DMS 273 (cell line): ENCODE results near the gene MED20.

ENCODE experiments used
- DNase-seq: peaks from one replicate; lab custom pipeline; 2025; ENCODE audit not compliant: unreplicated experiment; lab: John Stamatoyannopoulos, UW

MED20 gene

GRCh38 chr6:41914869-41915530 is 5.9 kb downstream of the MED20 start:
- DNase-seq, result no peak

- DNase-seq, result no peak
Measured at GRCh38 chr6:41914343-41914742, 6.6 kb downstream of the MED20 start.

DNA sequence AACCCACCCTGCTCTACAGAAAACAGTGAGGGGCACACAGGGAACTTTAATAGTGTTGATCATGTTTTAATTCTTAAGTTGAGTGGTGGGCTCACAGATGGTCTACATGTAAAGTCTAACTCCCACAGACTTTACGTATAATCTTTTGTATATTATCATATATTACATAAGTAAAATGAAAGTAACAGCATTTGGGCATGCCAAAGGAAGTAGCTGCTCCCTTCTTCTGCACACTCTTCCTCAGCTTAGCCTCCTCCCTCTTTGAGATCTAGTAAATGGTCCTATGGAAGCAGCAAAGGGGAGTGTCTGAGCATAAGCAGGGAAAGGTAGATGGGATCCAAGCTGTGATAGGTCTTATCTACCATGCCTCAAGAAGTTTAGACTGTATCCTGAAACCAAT is 11.2 kb downstream of the MED20 start:
- no peak for DNase-seq

DNA sequence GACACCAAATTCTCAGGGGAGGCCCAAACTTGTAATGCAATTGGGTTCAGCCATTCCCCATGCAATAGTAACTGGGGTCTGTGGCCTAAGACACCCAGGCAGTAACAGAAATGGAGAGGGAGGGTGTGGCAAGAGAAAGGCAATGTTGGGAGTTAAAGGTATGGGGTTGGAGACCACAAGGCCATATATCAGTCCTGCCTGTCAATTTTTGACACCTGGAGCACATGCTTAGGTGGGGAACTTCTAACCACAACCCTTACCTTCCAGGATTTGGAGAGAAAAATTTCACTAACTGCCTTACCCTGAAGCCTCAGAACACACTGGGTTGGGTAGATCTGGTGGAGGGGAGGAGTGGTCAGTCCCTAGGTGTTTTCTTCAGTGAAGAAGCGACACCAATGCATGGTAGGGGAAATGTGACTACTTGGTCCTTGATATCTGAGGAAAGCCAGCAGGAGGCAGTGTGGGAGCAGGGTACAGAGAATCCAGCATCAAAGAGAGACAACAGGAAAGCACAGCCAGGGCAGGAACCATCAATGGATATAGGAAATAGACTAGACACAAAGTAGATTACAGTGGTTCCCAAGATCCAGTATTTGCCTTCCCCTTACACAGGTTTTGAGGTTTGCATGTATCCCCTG is 18.9 kb downstream of the MED20 start:
- DNase-seq, result peak; percentile 48

DNA sequence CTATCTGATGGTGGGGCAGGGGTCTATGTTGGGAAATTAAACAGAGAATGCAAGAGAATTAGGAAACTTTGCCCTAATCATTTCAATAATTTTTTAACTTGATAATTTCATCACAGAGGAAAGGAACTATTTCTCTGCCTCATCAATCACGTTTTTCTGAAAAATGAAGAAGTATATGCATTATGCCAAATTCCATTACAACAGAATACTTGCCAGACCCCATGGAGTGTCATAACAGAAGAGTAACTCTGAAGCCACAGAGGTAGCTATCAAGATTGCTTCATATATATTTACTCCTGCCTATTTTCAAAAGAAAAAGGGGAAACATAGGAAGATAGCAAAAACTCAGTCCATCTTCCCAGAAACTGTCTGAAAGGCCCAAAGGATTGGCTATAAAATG is 20.1 kb downstream of the MED20 start:
- DNase-seq, result no peak

DNA sequence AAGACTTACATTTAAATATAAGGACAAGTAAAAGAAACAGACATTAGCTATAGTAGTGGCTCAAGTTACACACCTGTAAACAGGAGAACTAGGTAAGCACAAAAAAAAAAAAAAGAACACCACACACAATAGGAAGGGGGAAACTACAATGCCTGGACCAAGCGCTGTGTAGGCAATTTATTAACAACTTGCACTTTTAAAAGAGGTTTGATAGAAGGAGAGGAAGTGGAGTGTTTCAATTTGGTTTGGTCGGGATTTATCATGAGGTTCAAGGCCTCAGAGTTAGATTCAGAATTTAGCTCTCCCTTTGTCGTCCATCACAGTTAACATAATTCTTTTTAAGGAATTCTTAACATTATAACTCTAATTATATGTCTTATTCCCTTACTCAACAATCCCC is 24.7 kb downstream of the MED20 start:
- DNase-seq, result no peak

DNA sequence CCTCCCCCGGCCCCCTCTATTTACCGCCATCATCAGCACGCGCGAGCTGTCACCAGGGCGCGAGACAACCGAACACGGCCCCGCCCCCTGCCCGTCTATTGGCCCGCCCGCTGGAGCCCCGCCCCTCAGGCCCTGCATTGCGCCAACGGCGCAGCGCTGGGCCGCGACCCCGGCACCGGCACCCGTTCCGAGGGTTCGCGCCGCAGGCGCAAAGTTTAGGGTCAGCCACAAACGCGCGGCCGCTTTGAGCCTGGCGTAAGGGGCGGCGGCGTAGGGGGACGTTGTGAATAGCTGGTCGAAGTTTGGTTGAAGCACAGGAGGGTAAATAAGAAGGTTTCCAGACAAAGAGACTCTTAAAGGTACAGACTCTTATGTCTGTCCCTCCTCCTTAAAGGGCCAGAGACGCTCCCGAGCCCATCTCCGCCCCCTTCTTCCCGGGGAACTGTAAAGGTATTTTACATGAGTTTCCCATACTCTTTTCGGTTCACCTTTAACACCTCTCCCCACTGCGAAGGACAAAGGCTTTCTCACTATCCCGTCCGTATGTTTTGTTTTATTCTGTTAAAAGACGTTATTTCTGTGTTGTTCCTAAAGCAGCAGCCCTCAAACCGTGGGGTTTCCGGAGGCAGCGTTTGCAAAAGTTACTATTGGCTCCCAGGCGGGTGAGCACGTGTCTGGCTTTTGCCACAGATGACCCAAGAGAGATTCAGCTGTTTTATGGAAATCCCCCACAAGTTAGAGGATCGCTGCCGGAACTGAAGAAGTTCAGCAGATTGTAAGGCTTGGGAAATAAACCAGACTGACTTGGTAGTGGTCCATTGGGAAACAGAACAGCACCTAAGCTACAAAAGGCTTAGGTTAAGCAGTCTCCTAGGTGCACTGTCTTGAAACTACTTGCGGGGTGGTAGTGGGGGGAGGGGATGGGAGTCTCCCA is 25.4 kb downstream of the MED20 start, which contains the start of gene USP49:
Gene USP49 (minus strand): TSS at position 76 of the 934 bp plus-strand sequence. CDS start 88,392 bp downstream, outside the sequence.
- DNase-seq, result peak; percentile 95

DNA sequence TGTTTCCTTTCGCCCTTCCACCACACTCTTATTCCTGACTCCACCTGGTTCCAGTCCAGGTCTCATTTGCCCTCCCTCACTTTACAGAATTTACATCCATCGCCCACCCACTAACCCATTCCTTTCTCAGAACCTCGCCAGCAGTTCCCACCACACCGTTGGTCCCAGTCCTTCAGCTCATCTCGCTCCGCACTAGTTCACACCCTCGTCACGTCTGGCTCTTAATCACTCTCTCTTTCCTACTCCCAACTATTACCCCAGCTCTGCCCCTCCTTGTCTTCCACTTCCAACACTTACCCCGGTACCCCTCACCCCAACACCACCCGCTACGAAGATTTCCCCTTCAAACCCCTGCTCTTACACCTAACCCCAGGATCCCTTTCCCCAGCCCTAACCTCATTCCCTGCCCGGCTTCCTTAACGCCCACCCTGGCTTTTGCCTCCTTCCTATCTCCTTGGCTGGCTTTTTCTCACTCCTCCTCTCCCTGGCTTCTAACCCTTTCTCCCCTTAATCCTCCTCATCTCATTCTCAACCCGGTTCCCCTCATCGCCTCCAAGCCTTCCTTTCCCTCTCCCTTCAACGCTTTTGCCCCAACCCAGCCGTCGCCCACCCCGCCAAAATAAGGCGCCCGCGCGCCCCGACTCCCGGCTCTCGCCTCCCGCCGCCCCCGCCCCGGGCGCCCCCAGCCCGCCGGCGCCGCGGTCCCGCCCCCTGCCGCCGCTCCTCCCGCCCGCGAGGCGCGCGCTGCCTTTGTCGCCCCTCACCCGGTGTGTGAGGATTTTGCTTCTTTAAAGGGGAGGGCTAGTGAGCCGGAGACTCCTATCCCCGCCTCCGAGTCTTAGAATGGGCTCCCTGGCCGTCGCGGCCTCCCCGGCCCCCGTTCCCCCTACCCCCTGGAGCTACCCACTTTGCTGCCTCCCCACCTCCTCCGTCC is 26.3 kb downstream of the MED20 start:
- DNase-seq, result peak; percentile 87

DNA sequence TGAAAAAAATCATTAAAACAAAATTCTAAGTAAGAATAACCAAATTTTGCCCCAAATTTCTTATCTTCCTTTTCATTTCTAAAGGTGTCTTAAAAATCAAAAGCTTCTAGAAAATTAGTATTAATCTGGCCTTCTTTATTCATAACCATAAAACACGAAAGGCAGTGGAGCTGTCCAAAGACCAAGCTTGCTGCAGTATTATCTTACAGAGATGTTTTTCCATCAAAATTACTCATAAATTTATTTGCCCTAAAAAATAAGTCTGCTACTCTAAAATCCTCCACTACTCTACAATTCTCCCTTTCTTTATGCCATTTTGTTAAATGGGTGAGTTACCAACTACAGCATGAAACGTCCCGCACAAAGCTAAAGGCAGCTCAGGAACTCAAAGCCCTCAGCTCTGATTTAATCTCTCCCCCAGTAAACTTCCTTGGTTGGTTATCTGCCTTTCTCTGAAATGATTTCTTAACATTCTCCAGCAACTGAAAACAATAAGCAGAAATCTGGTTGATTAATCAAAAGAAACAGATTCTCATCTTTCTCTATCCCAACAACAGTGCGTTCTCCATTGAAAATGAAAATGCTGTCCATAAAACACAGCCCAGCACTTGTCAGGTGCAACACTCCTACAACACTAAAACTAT is 27.9 kb downstream of the MED20 start:
- no peak for DNase-seq

GRCh38 chr6:41887331-41887751 is 33.6 kb downstream of the MED20 start:
- no peak for DNase-seq

DNA sequence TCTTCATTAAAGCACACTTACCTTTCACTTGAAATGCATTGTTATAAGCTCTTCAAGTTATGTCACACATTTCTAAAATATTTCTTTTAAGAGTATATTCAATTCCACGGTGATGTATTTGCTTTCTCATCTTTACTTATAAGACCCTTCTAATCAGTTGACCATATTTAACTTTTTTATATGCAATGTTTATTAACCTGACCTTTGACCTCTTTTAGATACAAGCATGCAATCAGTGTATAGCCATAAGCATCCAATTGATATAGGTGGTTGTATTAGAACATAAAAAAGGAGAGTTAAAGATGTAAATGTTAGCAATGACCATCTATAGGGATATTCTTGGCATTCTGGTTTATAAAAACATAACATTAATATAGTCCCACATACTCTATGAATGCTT is 35.0 kb downstream of the MED20 start:
- DNase-seq, result no peak

GRCh38 chr6:41884957-41885356 is 36.0 kb downstream of the MED20 start:
- no peak for DNase-seq

DNA sequence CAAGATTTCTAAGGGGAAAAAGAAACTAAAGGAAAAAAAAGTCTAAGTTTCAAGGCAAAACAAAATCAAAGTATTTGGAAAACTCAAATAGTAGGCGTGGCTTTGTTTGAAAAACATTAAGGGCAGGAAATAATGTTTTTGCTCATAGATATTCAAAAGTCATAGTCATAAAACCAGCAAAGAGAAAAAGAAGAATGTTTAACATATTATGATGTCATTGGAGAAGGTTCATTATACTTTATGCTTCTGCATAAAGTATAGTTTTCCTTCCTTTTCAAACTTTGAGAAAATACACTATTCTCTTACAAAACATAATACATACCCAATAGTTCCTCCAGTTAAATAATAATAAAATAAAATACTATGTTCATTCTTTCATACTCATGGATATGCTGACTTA is 39.4 kb downstream of the MED20 start:
- DNase-seq, result no peak

- no peak for DNase-seq
Measured at GRCh38 chr6:41878961-41879405, 42.0 kb downstream of the MED20 start.

- DNase-seq, result no peak
Measured at GRCh38 chr6:41878246-41878645, 42.7 kb downstream of the MED20 start.

- no peak for DNase-seq
Measured at GRCh38 chr6:41877051-41877680, 43.8 kb downstream of the MED20 start.

DNA sequence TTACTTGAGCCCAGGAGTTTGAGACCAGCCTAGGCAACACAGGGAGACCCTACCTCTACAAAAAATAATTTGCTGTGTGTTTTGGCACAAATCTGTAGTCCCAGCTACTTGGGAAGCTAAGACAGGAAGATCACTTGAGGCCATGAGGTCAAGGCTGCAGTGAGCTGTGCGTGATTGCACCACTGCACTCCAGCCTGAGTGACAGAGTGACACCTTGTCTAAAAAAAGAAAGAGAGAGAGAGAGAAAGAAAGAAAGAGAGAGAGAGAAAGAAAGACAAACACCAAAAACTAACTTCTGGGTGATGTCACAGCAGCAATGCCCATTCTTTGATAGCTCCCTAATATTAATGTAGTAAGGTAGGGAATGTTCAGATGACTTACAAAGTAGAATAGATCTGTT is 46.2 kb downstream of the MED20 start:
- no peak for DNase-seq

GRCh38 chr6:41872147-41872546 is 48.8 kb downstream of the MED20 start:
- no peak for DNase-seq

DNA sequence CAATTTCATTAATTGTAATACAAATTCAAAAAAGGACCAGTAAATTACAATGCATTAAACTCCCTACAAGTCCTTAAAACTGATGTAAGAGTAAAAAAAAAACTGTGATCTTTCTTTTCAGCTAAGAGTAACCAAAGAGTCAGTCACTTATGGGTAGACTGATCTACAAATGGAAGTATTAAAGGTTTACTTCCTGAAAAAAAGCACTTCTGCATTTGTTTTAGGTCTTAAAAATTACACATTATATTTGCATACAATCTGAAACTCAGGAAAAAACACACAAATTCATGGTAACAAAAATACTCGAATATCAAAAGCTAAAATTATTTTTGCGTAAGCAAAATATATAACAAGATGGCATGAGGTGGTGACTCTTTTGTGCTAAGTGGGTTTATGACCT is 49.2 kb downstream of the MED20 start:
- no peak for DNase-seq

DNA sequence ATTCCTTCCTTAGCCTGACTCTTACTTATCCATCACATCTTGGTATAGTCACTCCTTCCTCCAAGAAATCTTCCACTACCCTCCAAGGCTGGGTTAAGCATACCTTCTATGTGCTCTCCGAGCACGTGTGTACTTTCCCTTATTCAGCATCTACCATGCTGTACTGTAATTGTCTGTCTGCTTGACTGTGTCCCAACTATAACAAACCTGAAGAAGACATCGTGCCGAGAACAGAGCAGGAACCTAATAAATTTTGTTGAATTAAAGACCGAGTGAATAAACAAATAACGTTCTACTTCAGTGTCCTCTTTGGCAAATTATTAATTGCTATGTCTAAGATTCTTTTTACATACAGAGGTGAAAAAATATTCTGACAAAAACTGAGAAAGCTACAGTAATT is 61.6 kb downstream of the MED20 start:
- no peak for DNase-seq
